ENCODE data around the gene SERPINB10. TPM values are rescaled to one million over a fixed set of nuclear protein-coding genes. Genes with fewer than 3 reads are reported as not detected.

SERPINB10 gene
- total and polyA plus RNA-seq, 9 of the 15 experiments (the other 6 are each of a cell fraction or from before 2014, with no cell fraction given), result not detected

GRCh38 chr18:63977040-63977439 is 69.3 kb downstream of the SERPINB10 start (continued):
- TF ChIP-seq, protein P1, sequence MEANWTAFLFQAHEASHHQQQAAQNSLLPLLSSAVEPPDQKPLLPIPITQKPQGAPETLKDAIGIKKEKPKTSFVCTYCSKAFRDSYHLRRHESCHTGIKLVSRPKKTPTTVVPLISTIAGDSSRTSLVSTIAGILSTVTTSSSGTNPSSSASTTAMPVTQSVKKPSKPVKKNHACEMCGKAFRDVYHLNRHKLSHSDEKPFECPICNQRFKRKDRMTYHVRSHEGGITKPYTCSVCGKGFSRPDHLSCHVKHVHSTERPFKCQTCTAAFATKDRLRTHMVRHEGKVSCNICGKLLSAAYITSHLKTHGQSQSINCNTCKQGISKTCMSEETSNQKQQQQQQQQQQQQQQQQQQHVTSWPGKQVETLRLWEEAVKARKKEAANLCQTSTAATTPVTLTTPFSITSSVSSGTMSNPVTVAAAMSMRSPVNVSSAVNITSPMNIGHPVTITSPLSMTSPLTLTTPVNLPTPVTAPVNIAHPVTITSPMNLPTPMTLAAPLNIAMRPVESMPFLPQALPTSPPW (CRISPR knock-in tag; IDR thresholded peaks at IDR 0.05), result no peak
- TF ChIP-seq, protein P2, sequence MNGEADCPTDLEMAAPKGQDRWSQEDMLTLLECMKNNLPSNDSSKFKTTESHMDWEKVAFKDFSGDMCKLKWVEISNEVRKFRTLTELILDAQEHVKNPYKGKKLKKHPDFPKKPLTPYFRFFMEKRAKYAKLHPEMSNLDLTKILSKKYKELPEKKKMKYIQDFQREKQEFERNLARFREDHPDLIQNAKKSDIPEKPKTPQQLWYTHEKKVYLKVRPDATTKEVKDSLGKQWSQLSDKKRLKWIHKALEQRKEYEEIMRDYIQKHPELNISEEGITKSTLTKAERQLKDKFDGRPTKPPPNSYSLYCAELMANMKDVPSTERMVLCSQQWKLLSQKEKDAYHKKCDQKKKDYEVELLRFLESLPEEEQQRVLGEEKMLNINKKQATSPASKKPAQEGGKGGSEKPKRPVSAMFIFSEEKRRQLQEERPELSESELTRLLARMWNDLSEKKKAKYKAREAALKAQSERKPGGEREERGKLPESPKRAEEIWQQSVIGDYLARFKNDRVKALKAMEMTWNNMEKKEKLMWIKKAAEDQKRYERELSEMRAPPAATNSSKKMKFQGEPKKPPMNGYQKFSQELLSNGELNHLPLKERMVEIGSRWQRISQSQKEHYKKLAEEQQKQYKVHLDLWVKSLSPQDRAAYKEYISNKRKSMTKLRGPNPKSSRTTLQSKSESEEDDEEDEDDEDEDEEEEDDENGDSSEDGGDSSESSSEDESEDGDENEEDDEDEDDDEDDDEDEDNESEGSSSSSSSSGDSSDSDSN (IDR thresholded peaks at IDR 0.05; ENCODE audit: borderline replicate concordance in 1 of 2, low read depth in 2 of 2, low read length in 2 of 2), result no peak
- no peak for TF ChIP-seq POU5F1 (IDR thresholded peaks at IDR 0.05; ENCODE audit: borderline replicate concordance, low read depth, low read length, partially characterized antibody)
- TF ChIP-seq RBBP5 (IDR thresholded peaks at IDR 0.05; ENCODE audit: borderline replicate concordance, insufficient read depth, low read length, poor library complexity, severe bottlenecking), result no peak

GRCh38 chr18:63979409-63979920 is 71.7 kb downstream of the SERPINB10 start:
- H3K4me1 ChIP-seq (replicated peaks in 1 of 2; ENCODE audit: control insufficient read depth in 2 of 2, insufficient read depth in 2 of 2, low read length in 2 of 2), result no peaks in the 10 kb centered on the region
- ATAC-seq, result peak; percentile 78
- ChIA-PET POLR2A (no interaction called here), CTCF (ENCODE audit: low intra/inter-chr PET ratio) (interaction anchor here (0.6 to 0.9 kb wide), 4 partner anchors 11 to 461 kb away, joined by 3 to 4 read pairs (median 3); no protein-coding TSS in a partner anchor)
- H3K9me1 ChIP-seq (ENCODE audit: control insufficient read depth, insufficient read depth, low read length), result no peaks in the 10 kb centered on the region
- no peaks in the 10 kb centered on the region for H3K27me3 ChIP-seq (ENCODE audit: control insufficient read depth in 2 of 2, insufficient read depth in 2 of 2, low read length in 2 of 2)
- FAIRE-seq, result peak; percentile 85
- no peaks in the 10 kb centered on the region for H4K20me1 ChIP-seq (replicated peaks; ENCODE audit: control insufficient read depth, insufficient read depth, low read length)
- peak; percentile 11 to 36 (median 22) for DNase-seq (ENCODE audit: extremely low read depth in 1 of 4, low spot score in 3 of 4)
- no peaks in the 10 kb centered on the region for H3K9me3 ChIP-seq (replicated peaks; ENCODE audit: control insufficient read depth, insufficient read depth, low read depth, low read length)
- intact Hi-C loops (cut with micrococcal nuclease), result loop anchor here (2.0 to 5.0 kb wide), 2 partner anchors 43 to 462 kb away; no protein-coding TSS in a partner anchor
- WGBS (ENCODE audit: insufficient coverage, low coverage, missing lambda C conversion rate), result 11% methylated on average over 4 of the region's 6 CpGs
- peak overlapping the region; percentile 29; the same call in 1 of the 2 replicates for H3K4me2 ChIP-seq (ENCODE audit: insufficient read depth, low read length)
- BruUV-seq (replicated peaks), result no TSS peak
- H3K27ac ChIP-seq (ENCODE audit: extremely low read depth, low read depth, low read length), result no peak overlapping the region
- H2AFZ ChIP-seq (ENCODE audit: low read depth, low read length), result 0 out of 2 replicates have a peak overlapping the region, but pooled peaks have one; percentile 42
- H3K9ac ChIP-seq (ENCODE audit: insufficient read depth in 1 of 2, low read depth in 2 of 2, low read length in 2 of 2), result no peak overlapping the region
- H3K4me3 ChIP-seq, result no peak overlapping the region
- in situ Hi-C loops (cut with MboI), result loop anchor here (25.0 kb wide), 1 partner anchor 467 kb away; no protein-coding TSS in a partner anchor
- H3K36me3 ChIP-seq (ENCODE audit: control insufficient read depth, insufficient read depth, low read length), result no peaks in the 10 kb centered on the region
- H3K79me2 ChIP-seq (ENCODE audit: control insufficient read depth, insufficient read depth, low read length), result no peaks in the 10 kb centered on the region
- TF ChIP-seq SMC3 (conservative IDR thresholded peaks at IDR 0.05; ENCODE audit: insufficient read depth, low read depth, low read length), result 0 out of 2 replicates have a peak, but pooled peaks have one; percentile 19
